A549 (cell line): ENCODE measurements around the gene SHMT2.

Source experiments
- CTCF ChIP-seq: fragments of >200 bp; sonication (Bioruptor Twin); formaldehyde crosslinking; IDR thresholded peaks from 3 replicates; pipeline ENCODE4 v1.5.1; 2016
- FOSL2 ChIP-seq, 2 experiments: fragments of 450-650 bp in 1 of 2; fragments of >200 bp in 1 of 2; sonication (Bioruptor Twin) in 1 of 2; formaldehyde crosslinking; IDR thresholded peaks; 2 replicates each; pipeline versions ENCODE4 v1.5.0 to v1.6.1; 2016 to 2020; ENCODE audit warnings: mild to moderate bottlenecking in 1 of 2, moderate library complexity in 1 of 2
- MAX ChIP-seq: IDR thresholded peaks from 2 replicates; pipeline ENCODE4 v1.6.1; 2012
- PHF8 ChIP-seq: fragments of 200-600 bp; sonication (generic); IDR thresholded peaks from 2 replicates; pipeline ENCODE4 v1.6.1; 2016; ENCODE audit warnings: low read depth, mild to moderate bottlenecking, antibody characterized with exemption, moderate library complexity, borderline replicate concordance
- TFCP2L1 ChIP-seq: fragments of 250-450 bp; sonication (Bioruptor Pico); IDR thresholded peaks from 2 replicates; pipeline ENCODE4 v1.5.0; 2021; ENCODE audit warnings: mild to moderate bottlenecking

- TF ChIP-seq FOSL2 (IDR thresholded peaks at IDR 0.05) (no peak), FOSL2 (CRISPR knock-in tag; IDR thresholded peaks at IDR 0.05) (no peak), PHF8 (no peak), CTCF (no peak), TFCP2L1 (CRISPR knock-in tag) (no peak), MAX (no peak)
These were observed 7.5 kb downstream of the SHMT2 start for GRCh38 chr12:57236925-57237595.
